GM10847 (cell line): ENCODE data around the gene GOLGA7B.

Source experiments
- POLR2A ChIP-seq: IDR thresholded peaks from 2 replicates; pipeline ENCODE4 v1.6.1; 2011; ENCODE audit not compliant: insufficient read length; ENCODE audit errors: extremely low read depth

The GOLGA7B gene

DNA sequence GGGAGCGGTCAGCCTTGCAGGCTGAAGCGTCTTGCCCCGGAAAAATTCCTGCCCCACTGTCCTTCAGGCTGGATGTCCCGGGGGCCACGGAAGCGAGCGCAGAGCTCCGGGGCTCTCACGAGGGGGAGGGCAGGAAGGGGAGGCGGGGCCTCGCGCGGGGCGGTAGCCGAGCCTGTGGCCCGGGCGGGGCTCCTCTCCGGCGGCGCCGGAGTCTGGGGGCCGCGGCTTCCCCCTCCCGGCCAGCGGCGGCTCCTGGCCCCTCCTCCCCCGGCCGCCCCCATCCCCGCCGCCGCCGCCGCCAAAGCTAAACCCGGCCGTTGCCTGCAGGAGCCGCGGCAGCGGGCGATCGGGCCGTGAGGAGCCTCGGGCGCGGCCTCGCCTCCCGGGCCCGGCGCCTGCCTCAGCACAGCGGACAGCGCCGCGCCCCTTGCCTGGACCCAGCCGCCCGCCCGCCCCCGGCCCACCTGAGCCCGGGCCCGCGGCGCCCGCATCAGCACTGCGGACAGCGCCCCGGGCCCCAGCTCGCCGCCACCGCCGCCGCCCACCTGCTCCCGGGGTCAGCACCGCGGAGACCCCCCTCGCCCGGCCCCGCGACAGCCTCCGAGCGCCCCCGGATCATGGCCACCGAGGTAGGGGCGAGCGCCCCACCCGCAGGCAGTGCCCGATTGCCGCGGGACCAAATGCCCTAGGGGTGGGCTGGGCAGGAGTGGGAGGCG lies at the start of gene GOLGA7B:
Gene GOLGA7B, plus strand, starts transcription at position 157 of the 716 bp plus-strand sequence. Its CDS starts 461 bp downstream, at position 618.
- TF ChIP-seq POLR2A: no peak

GRCh38 chr10:97800474-97800873 lies 49.2 kb upstream of the GOLGA7B start:
- TF ChIP-seq POLR2A: no peak

- TF ChIP-seq POLR2A: no peak
Measured at GRCh38 chr10:97801422-97801821, 48.2 kb upstream of the GOLGA7B start.

DNA sequence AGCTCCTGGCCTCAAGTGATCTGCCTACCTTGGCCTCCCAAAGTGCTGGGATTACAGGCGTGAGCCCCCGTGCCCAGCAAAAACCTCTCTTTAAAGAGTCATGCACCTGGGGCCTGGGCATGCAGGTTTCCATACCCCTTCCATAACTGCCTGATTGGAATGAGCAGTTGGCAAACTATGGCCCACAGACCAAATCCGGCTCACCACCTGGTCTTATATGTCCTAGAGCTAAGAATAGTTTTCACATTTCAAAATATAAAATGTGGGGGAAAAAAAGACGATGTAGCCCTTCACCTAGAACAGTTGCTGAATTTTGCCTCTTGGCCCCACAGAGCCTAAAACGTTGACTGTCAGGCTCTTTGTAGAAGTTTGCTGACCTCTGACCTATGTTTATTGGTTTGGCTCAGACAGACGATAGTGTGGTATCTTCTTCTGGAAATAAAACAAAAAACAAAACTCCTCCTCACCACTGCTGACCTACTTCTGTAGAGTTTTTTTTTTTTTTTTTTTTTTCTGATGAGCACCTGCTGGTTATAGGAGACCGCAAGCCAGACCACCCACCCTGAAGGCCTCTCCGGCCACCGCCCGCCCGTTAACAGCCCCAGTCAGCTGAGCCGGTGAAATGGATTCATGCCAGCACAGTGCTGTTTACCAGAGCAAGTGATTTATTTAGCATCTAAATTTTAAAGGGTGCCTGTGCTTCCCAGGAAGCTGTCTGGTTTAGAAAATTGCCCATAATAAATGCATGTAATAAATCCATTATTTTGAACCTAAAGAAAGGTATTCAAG lies 44.4 kb upstream of the GOLGA7B start:
- TF ChIP-seq POLR2A: no peak

GRCh38 chr10:97805949-97806348 lies 43.7 kb upstream of the GOLGA7B start:
- TF ChIP-seq POLR2A: no peak

GRCh38 chr10:97810446-97810845 lies 39.2 kb upstream of the GOLGA7B start:
- TF ChIP-seq POLR2A: no peak

DNA sequence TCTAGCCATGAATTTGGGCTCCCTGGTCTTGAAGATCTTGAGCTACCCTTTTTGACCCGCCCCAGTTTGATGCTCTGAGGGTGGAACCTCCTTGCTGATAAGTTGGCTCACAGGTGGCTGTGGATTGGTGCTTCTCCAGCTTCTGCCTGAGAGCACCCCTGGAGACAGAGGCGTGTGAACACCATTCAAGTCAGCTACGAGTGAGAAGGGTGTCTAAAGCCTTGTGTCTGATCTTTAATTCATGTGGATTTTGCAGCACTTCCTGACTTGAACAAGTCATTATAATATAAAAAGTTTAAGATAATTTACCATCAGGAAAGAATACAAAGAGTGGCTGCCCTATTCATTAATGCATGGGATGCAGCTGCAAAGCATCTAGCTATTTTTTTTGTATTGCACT lies 37.7 kb upstream of the GOLGA7B start:
- TF ChIP-seq POLR2A: no peak

DNA sequence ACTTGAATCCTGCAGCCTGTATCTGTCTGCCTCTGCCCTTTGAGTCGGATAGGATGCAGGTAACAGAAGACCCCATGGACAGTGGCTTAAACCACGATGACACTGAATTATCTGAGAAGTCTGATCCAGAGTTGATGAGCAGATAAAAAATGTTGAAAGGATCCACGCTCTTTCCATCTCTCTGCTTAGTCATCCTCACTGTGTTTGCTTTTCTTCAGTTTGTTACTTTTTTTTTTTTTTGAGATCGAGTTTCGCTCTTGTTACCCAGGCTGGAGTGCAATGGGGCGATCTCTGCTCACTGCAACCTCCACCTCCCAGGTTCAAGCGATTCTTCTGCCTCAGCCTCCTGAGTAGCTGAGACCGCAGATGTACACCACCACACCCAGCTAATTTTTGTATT lies 36.9 kb upstream of the GOLGA7B start:
- no peak for TF ChIP-seq POLR2A

DNA sequence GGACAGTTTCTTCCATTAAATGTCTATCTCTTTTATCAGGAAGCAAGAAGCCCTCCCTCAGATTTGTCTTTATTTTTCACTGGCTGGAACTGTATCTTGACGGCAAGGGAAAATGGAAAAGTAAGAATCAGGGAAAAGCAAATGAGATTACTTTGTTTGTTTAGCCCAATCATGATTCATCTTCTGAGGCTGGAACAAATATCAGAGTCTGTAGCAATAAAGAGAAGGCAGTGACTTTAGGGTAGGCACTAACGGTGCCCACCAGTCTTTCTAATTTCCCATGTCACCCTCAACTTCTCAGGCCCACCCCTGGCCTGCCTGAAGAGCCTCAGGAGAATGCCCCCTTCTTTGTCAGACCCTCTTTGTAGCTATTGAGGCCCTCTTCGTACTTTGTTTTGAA lies 36.3 kb upstream of the GOLGA7B start:
- TF ChIP-seq POLR2A: no peak

GRCh38 chr10:97814996-97815395 lies 34.6 kb upstream of the GOLGA7B start:
- no peak for TF ChIP-seq POLR2A

GRCh38 chr10:97816609-97817008 lies 33.0 kb upstream of the GOLGA7B start:
- TF ChIP-seq POLR2A: no peak

- TF ChIP-seq POLR2A: no peak
Measured at GRCh38 chr10:97818572-97818971, 31.1 kb upstream of the GOLGA7B start.

GRCh38 chr10:97820096-97820704 lies 29.4 kb upstream of the GOLGA7B start:
- TF ChIP-seq POLR2A: no peak

GRCh38 chr10:97821308-97822038 lies 28.2 kb upstream of the GOLGA7B start:
- TF ChIP-seq POLR2A: no peak

DNA sequence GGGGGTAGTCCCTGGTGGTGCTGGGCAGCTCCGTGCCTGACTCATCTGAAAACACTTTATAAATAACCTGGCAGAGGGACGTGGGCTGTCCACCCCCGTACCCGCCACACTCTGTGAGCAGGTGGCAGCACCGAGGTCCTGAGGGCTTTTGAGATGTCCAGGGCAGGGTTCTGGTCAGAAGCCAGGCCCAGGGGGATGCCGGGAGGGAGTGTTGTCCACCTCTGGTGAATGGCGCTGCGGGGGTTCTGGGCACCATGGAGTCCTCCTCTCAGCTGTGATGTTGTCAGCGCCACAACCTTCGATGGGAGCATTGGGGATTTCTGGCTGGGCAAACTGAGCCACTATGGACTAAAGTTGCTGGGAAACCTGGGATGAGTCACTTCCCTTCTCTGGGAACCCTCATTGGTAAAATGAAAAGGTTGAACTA lies 27.4 kb upstream of the GOLGA7B start:
- no peak for TF ChIP-seq POLR2A
